ENCODE results near the gene GUCY2D. TPM values are rescaled to one million over a fixed set of nuclear protein-coding genes. Genes with fewer than 3 reads are reported as not detected.
A peak's percentile ranks its signal among the peaks of the same experiment; 100 is the strongest.
"Not testable (repeated sequence)": the region's sequence is repeated elsewhere in the genome, so short reads cannot be mapped to it uniquely, and the experiment has no call there.

GUCY2D gene
- total RNA-seq, 1 donor from 2014 or later: not detected

GRCh38 chr17:8013731-8014557 is 11.5 kb downstream of the GUCY2D start:
- ATAC-seq (no peak), DNase-seq (no peak)
- intact Hi-C loops (cut with micrococcal nuclease): no loop called here

DNA sequence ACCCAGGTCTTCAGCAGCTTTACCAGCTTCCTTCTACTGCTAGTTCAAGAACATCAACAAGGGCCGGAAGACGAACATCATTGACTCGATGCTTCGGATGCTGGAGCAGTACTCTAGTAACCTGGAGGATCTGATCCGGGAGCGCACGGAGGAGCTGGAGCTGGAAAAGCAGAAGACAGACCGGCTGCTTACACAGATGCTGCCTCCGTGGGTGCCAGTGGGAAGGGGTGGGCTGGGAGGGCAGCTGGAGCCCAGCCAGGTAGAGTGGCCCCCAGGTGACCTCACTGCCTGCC is 12.1 kb downstream of the GUCY2D start:
- ATAC-seq (no peak), DNase-seq (no peak)
- intact Hi-C loops (cut with micrococcal nuclease): no loop called here

DNA sequence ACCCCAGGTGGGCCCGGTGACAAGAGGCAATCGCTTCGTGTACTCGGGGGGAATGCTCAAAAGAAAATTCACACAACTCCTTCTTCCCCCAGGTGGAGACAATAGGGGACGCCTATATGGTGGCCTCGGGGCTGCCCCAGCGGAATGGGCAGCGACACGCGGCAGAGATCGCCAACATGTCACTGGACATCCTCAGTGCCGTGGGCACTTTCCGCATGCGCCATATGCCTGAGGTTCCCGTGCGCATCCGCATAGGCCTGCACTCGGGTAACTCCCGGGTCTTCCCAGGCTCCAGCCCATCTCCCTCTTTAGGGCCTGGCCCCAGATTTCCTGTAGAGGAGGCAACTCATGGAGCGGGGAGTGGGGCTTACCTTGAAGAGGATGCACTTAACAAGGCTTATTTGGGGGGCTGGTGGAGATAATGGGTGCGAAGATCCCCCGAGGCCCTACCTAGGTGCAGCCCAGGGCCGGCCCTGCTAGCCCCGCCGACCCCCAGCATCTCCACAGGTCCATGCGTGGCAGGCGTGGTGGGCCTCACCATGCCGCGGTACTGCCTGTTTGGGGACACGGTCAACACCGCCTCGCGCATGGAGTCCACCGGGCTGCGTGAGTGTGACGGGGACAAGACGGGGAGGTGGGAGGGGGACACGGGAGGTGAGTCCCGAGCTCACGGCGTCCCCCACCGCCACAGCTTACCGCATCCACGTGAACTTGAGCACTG is 13.0 kb downstream of the GUCY2D start:
- no peak for DNase-seq

GRCh38 chr17:8015957-8016631 is 13.7 kb downstream of the GUCY2D start:
- no peak for DNase-seq

More for the DNA sequence above, 13.0 kb downstream of the GUCY2D start:
- intact Hi-C loops (cut with micrococcal nuclease): no loop called here
- no peak for ATAC-seq

DNA sequence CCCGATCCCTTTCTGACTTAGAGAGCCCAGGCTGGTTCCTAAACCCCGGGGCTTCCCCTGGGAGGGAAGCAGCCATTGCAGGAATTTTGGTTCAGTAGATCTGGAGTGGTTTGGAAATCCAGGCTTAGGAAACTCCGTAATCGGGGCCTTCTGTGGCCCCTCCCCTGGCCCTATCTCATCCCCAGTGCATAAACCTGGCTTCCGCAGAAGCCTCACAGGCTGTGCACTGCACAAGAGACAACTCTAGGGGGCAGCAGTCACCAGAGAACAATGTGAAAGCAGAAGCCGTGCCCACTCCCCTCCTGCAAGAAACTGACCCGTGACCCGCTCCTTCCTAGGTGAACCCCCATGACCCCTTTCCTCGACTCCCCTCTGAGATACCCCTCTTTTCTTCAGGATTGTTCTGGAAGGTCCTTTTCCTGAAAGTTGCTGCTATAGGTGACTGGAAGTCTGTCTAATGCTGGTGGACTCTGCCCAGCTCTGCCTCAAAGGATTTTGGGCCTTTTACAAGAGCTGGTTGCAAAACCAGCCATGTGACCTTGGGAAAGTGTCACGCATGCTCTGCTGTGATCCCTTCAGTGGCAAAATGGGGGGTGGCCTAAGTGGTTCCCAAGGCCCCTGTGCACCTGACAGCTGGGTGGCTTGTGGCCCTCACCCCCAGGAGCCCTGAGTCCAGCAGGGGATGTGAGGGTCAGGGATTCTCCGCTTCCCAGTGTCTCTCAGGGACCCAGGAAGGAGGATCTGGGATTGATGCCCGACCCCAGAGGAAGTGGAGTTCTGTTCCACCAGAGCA is 14.4 kb downstream of the GUCY2D start:
- DNase-seq (no peak), ATAC-seq (peak; percentile 72)
- intact Hi-C loops (cut with micrococcal nuclease): no loop called here

More at GRCh38 chr17:8015957-8016631, 13.7 kb downstream of the GUCY2D start:
- intact Hi-C loops (cut with micrococcal nuclease): no loop called here
- ATAC-seq: peak; percentile 63

DNA sequence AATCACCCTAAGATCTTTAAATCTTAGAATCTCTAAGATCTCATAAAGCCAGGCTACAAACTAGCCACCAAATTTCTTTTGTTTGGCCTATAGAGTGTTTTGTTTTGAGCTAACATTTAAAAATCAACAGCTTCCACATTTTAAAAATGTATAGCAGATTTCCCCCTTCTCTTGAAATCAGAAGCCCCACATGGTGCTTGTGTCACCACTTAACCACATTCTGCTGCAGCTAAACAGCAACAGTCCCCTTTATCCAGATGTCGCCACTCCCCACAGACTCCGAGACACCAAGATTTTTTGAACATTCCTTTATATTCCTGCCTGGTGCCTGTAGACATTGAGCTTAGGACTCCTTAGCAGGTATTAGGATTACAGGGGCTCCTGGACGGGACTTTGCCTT is 16.0 kb downstream of the GUCY2D start:
- DNase-seq (no peak), ATAC-seq (no peak)
- intact Hi-C loops (cut with micrococcal nuclease): no loop called here

DNA sequence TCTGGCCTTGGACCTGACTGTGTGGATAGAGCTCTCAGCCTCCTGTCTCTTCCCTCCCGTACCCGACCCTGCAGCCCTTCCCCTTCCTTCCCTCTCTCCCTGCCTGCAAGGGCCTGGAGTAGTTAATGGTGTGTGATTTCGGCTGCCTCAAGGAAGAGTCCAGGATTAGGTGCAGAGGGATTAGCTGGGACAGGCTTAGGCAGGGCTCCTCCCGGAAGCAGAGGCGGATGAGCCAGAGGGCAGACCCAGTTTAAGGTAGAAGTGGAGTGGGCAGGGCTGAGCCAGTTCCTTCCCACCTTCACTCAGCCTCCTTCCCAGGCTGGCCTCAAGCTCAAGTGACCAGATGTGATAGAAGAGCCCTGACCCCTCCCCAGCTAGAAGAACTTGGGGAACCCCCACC is 16.8 kb downstream of the GUCY2D start:
- ATAC-seq (no peak), DNase-seq (no peak)
- intact Hi-C loops (cut with micrococcal nuclease): no loop called here

DNA sequence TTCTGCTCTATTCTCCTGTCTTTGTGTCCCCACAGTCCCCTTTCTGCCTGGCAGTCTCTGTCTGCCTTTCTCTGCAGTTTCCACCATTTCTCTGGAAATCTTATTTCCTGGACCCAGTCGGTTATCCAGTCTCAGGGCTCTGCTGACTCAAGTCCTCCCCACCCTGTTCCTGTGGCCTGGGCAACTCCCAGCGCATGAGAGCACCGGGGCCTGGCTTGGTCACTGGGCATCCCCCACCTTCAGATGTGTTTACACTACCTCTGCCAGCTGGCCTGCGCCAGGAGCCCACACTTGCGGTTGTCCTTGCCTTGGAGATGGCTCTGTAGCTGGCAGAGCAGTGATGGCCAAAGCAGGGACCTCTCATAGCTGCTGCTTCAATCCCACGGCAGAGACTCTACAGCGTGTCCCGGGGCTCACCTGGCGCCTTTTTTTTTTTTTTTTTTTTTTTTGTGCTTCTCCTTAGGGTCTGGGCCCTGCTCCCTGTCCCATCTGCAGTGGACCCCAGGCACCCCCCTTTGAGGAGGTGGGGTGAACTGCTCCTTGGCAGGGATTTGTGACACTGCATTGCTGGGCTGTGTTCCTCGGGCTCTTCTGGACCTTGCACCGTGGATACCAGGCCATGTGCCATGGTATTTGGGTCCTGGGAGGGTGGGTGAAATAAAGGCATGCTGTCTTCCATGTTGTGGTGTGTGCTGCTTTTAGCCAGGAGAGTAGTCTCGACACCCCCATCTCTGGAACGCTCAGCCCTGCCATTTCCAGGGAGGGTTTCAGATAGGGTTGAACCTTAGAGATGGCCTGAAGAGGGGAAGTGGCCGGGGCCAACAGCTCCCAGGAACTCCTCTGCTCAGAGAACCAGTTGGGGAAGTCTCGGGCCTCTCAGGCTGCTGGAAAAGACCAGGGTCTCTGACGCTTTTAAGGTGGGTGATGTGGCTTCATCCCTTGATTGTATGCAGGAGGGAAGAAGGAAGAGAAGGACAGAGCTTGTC is 17.5 kb downstream of the GUCY2D start:
- intact Hi-C loops (cut with micrococcal nuclease): no loop called here
- ATAC-seq (no peak), DNase-seq (no peak)

DNA sequence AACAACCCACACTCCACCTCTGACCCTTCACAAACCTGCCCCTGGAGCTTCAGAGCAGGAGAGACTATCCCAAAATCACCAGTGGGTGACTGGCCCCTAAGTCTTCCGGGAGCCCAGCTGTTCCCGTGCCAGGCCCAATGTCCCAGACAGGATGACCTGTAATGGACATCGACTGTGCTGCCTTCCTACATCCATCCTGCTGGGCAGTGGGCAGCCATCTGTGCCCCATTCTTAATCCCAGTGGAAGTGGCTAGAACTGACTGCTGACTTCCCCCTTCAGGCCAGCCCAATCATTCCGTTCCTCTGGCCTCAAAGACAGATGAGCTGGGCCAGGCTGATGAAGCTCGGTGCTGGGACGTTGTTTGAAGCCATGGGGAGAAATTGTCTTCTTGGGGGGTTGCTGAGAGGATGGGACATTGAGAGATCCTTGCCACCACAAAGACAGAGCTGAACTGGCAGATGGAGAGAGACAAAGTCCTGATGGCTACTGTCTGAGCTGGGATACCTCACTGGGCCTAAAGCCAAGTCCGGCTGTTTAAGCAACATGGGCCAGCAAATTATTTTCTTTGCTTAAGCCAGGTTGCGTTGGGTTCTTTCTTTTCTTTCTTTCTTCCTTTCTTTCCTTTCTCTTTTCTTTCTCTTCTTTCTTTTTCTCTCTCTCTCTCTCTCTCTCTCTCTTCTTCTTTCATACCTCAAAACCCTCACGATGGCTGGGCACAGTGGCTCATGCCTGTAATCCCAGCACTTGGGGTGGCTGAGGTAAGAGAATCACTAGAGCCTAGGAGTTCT is 18.6 kb downstream of the GUCY2D start:
- intact Hi-C loops (cut with micrococcal nuclease): no loop called here
- DNase-seq: no peak
- ATAC-seq: no peak

- ATAC-seq: no peak
- DNase-seq: no peak
- intact Hi-C loops (cut with micrococcal nuclease): no loop called here
Measured at GRCh38 chr17:8021565-8022359, 19.3 kb downstream of the GUCY2D start.

GRCh38 chr17:8022360-8023003 is 20.1 kb downstream of the GUCY2D start:
- intact Hi-C loops (cut with micrococcal nuclease): no loop called here
- DNase-seq: no peak
- peak; percentile 28 for ATAC-seq

GRCh38 chr17:8024161-8024560 is 21.7 kb downstream of the GUCY2D start:
- DNase-seq; ATAC-seq; intact Hi-C loops (cut with micrococcal nuclease): not testable (repeated sequence)

DNA sequence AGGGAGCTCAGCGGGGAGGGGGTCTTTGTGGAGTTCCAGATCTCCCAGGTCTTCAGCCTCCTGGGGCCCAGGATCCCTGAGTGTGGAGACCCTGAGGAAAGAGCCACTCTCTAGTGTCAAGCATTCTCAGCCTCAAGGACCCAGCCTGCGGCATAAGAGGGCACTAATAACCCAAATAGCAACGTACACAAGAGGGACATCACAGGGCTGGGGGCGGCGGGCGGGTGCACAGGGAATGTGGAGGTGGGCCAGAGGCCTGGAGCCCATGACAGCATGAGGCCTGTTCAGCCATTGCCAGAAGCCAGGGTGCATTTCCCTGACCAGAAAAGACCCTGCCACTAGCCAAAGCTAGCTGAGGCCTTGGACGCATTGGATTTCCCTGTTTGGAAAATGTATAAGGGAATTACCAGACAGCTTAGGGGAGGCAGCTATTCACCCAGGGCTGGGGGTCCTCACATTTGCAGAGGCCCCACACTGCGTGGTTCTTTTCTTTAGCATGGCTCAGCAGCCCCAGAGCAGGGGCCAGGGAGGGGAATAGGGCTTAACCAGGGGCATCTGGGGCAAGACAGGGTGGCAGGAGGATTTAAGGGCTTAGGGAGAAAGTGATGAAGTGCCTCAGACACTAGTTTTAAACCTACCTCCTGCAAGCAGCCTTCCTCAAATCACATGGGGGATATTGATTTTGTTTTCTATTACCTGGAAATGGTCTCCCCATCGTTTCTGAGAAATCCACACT is 22.9 kb downstream of the GUCY2D start:
- DNase-seq: no peak
- no peak for ATAC-seq
- intact Hi-C loops (cut with micrococcal nuclease): no loop called here

DNA sequence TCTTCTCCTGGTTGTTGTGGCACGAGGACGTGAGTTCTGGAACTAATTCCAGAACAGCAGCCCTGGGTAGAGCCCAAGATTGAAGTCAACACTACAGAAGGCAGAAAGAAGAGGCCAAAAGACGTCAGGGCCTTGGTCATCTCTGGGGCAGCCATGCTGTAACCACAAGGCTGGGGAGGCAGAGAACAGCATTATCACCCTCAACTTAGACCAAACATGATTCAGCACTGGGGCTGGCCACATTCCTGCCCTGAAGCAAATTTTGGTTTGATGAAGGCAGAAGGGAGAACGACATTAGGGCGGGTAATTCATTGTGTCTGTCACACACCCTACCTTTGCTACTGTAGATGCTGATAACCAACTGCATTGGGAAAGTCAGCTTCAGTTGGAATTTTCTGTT is 26.7 kb downstream of the GUCY2D start:
- intact Hi-C loops (cut with micrococcal nuclease): no loop called here
- no peak for DNase-seq
- no peak for ATAC-seq

- ATAC-seq: no peak
- intact Hi-C loops (cut with micrococcal nuclease): no loop called here
- DNase-seq: no peak
Measured at GRCh38 chr17:8031261-8031661, 28.8 kb downstream of the GUCY2D start.

- DNase-seq (no peak), ATAC-seq (no peak)
- intact Hi-C loops (cut with micrococcal nuclease): no loop called here
Measured at GRCh38 chr17:8031950-8032349, 29.5 kb downstream of the GUCY2D start.

Data from left ventricle myocardium superior (tissue), 1 donor.